Type B pancreatic cell (in vitro differentiated cells): Measurements from ENCODE around the gene SERP2. TPM values are rescaled to one million over a fixed set of nuclear protein-coding genes. Genes with fewer than 3 reads are reported as not detected.
A peak's percentile ranks its signal among the peaks of the same experiment; 100 is the strongest.

Experiments used
- DNase-seq: peaks from one replicate; pipeline ENCODE4 v3.0.0; 2021; ENCODE audit warnings: mixed read lengths; ENCODE audit not compliant: unreplicated experiment; ENCODE audit errors: extremely low spot score
- H3K27ac Mint-ChIP-seq: 2 replicates; pipeline ENCODE4 v1.8.0; 2021; ENCODE audit warnings: mild to moderate bottlenecking, mixed read lengths
- H3K27me3 Mint-ChIP-seq: 2 replicates; pipeline ENCODE4 v1.8.0; 2021; ENCODE audit warnings: mixed read lengths
- H3K36me3 Mint-ChIP-seq: 2 replicates; pipeline ENCODE4 v1.8.0; 2021; ENCODE audit warnings: mixed read lengths
- H3K4me1 Mint-ChIP-seq: one replicate; pipeline ENCODE4 v1.8.0; 2021; ENCODE audit warnings: mixed read lengths; ENCODE audit not compliant: unreplicated experiment
- H3K4me3 Mint-ChIP-seq: 2 replicates; pipeline ENCODE4 v1.8.0; 2021; ENCODE audit warnings: mild to moderate bottlenecking, mixed read lengths
- H3K9me3 Mint-ChIP-seq: 2 replicates; pipeline ENCODE4 v1.8.0; 2021; ENCODE audit warnings: mixed read lengths
- CTCF ChIP-seq: fragments of 200-600 bp; sonication (generic); conservative IDR thresholded peaks from 2 replicates; pipeline ENCODE4 v1.5.0; 2021; ENCODE audit warnings: antibody characterized with exemption, mild to moderate bottlenecking
- total RNA-seq: library from RNA; stranded (reverse); gene quantifications from 2 replicates; pipeline ENCODE4 v1.2.1, GENCODE V29; 2021; ENCODE audit warnings: low replicate concordance

SERP2 gene
- total RNA-seq, 1 donor from 2014 or later, result 6.1 TPM

- Mint-ChIP-seq H3K27ac (no peak overlapping the region), H3K36me3 (no peaks in the 10 kb centered on the region), H3K4me1 (peaks cover 24% of the 10 kb centered on the region), H3K27me3 (peaks cover 6% of the 10 kb centered on the region), H3K4me3 (no peak overlapping the region), H3K9me3 (no peaks in the 10 kb centered on the region)
- no peak for TF ChIP-seq CTCF
- DNase-seq, result no peak
Observed at GRCh38 chr13:44354884-44355283, 18.7 kb upstream of the SERP2 start.

DNA sequence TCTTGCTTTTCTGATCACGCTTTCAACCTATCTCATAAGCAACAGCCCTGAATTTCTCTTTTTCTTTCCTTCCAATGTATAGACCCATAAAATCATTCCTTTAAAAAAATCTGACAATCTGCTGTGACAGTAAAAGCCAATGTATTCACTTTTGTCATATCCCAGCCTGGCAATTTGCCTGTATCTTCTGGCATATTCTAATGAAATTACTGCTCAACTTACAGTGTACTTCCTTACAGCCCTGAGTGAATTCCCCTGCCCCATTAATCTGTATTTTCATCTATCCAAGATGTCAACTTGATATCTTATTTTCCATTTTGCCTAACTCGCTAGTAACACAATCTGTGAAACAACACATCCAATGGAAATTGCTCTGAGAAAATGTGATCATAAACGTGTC, 18.0 kb upstream of the SERP2 start:
- Mint-ChIP-seq H3K4me3 (no peak overlapping the region), H3K27ac (no peak overlapping the region), H3K4me1 (peaks cover 26% of the 10 kb centered on the region), H3K27me3 (peaks cover 6% of the 10 kb centered on the region), H3K9me3 (no peaks in the 10 kb centered on the region), H3K36me3 (no peaks in the 10 kb centered on the region)
- no peak for DNase-seq
- TF ChIP-seq CTCF, result no peak

- no peak overlapping the region for H3K27ac Mint-ChIP-seq
- H3K36me3 Mint-ChIP-seq, result no peaks in the 10 kb centered on the region
- peaks cover 11% of the 10 kb centered on the region for H3K27me3 Mint-ChIP-seq
- H3K4me1 Mint-ChIP-seq, result peaks cover 27% of the 10 kb centered on the region
- no peak for TF ChIP-seq CTCF
- no peak for DNase-seq
- no peak overlapping the region for H3K4me3 Mint-ChIP-seq
- peaks cover 6% of the 10 kb centered on the region for H3K9me3 Mint-ChIP-seq
Observed at GRCh38 chr13:44359983-44360375, 13.6 kb upstream of the SERP2 start.

DNA sequence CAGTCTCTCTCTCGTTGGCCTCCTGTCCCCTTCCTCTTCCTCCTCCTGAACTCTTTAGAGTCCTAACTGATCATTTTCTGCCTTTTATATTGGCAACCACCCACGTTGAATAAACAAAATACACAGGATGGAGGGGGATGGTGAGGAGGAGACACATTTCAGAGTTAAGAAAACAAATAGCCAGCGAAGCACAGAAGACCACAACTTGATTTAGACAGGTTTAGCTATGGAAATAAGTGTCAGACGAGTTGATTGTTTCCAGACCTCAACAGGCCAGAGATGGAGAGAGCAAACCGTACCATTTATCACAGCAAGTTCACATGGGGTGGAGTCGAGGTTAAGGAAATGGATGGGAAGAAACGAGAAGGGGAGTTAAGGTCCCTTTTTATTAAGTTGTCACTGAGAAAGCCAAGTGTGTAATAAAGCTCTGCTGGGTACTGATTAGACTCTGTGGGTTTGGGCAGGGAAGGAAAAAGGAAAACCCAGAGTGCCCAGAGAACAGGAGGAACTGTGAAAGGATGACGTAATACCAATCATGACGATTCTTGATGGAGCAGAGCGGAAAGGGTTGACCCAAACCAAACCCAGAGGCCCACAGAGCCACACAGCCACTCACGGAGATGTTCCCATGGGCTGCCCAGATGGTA, 11.1 kb upstream of the SERP2 start:
- Mint-ChIP-seq H3K9me3 (peaks cover 8% of the 10 kb centered on the region), H3K4me3 (peak overlapping the region; percentile 48), H3K4me1 (peaks cover 27% of the 10 kb centered on the region), H3K36me3 (no peaks in the 10 kb centered on the region), H3K27me3 (peaks cover 16% of the 10 kb centered on the region), H3K27ac (peak overlapping the region; percentile 66)
- DNase-seq, result no peak
- TF ChIP-seq CTCF, result no peak

GRCh38 chr13:44363631-44364344, 9.8 kb upstream of the SERP2 start:
- DNase-seq, result no peak
- Mint-ChIP-seq H3K27ac (no peak overlapping the region), H3K27me3 (peaks cover 10% of the 10 kb centered on the region), H3K9me3 (peaks cover 8% of the 10 kb centered on the region), H3K36me3 (no peaks in the 10 kb centered on the region), H3K4me3 (no peak overlapping the region), H3K4me1 (peaks cover 39% of the 10 kb centered on the region)
- TF ChIP-seq CTCF, result no peak
